K562 (cell line): ENCODE measurements around the gene SBF1.

ENCODE experiments used
- GABPB1 ChIP-seq: sonication (generic); formaldehyde crosslinking; IDR thresholded peaks from 2 replicates; pipeline ENCODE4 v1.8.0; 2022; ENCODE audit warnings: mild to moderate bottlenecking, missing genetic modification reagents
- KLF1 ChIP-seq: fragments of 450-650 bp; IDR thresholded peaks from 2 replicates; pipeline ENCODE4 v1.6.1; 2016; ENCODE audit warnings: missing genetic modification characterization, missing compliant biosample characterization
- NCOA1 ChIP-seq: fragments of 450-650 bp; IDR thresholded peaks from 2 replicates; pipeline ENCODE4 v1.6.1; 2016; ENCODE audit warnings: low read depth
- RNF2 ChIP-seq: sonication (generic); IDR thresholded peaks from 2 replicates; pipeline ENCODE4 v1.6.1; 2016
- SIX5 ChIP-seq, 2 experiments: IDR thresholded peaks; 2 replicates each; pipeline ENCODE4 v1.6.1; 2011; ENCODE audit warnings: low read length in 2 of 2, borderline replicate concordance in 1 of 2, low read depth in 1 of 2, mild to moderate bottlenecking in 1 of 2, moderate library complexity in 1 of 2; ENCODE audit not compliant: insufficient read depth in 1 of 2
- SRF ChIP-seq, 2 experiments: fragments of 250-450, 450-650 bp in 1 of 2; sonication (Bioruptor Pico) in 1 of 2; sonication (generic) in 1 of 2; formaldehyde crosslinking; IDR thresholded peaks; 2 replicates each; pipeline versions ENCODE4 v1.5.0 to v1.5.1; 2020 to 2022; ENCODE audit warnings: mild to moderate bottlenecking in 1 of 2, missing genetic modification reagents in 1 of 2
- TAF1 ChIP-seq: IDR thresholded peaks from 2 replicates; pipeline ENCODE4 v1.6.1; 2011; ENCODE audit warnings: mild to moderate bottlenecking, low read length, moderate library complexity; ENCODE audit not compliant: insufficient read depth, control insufficient read depth, severe bottlenecking; ENCODE audit errors: extremely low read depth
- ZNF282 ChIP-seq: sonication (generic); formaldehyde crosslinking; IDR thresholded peaks from 2 replicates; pipeline ENCODE4 v1.8.1; 2023; ENCODE audit warnings: missing genetic modification reagents

GRCh38 chr22:50460938-50461337, 13.9 kb downstream of the SBF1 start:
- TF ChIP-seq RNF2 (no peak), KLF1 (tag) (no peak), TAF1 (no peak), SIX5 (IDR thresholded peaks at IDR 0.05; ENCODE audit: borderline replicate concordance in 1 of 2, insufficient read depth in 1 of 2, low read depth in 1 of 2, low read length in 2 of 2) (no peak), GABPB1 (CRISPR knock-in tag) (no peak), NCOA1 (no peak), ZNF282 (CRISPR knock-in tag) (no peak), SRF (CRISPR knock-in tag; IDR thresholded peaks at IDR 0.05) (no peak)
